ENCODE results near the gene ACMSD. TPM values are rescaled to one million over a fixed set of nuclear protein-coding genes. Genes with fewer than 3 reads are reported as not detected.

The ACMSD gene
- total and polyA plus RNA-seq, 2 of the 13 experiments (the other 11 are each of a cell fraction or from before 2014, with no cell fraction given): not detected

DNA sequence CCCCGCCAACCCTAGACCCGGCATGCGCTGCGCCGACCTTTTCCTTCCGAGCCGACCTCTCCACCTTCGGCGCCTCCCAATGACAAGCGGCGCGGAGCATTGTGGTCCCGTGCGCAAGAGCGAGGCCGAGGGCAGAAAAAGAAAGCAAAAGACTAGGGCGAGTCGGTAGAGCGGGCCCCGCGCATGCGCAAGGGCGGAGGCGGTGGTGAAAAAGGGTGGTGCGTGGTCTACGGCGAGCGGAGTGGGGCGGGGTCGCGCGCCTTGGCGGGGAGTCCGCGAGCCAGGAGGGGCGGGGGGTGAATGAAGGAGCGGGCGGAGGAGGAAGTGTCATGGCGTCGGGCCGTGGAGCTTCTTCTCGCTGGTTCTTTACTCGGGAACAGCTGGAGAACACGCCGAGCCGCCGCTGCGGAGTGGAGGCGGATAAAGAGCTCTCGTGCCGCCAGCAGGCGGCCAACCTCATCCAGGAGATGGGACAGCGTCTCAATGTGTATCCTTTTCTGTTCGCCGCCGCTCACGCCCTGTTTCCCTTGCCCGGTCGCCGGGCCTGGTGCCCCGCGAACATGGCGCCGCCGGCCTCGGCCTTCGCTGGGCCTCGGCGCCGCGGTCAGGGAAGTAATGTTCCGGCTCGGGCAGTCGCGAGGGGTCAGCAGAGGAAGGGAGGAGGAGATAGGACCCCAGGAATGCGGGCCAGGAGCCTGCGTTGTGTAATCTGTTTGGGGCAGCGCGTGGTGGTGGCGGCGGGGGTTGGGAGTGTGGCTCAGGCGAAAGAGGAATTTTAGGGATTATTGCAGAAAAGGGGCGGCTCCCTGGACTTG lies 80.3 kb downstream of the ACMSD start, which contains the start of gene CCNT2 (continued):
- TF ChIP-seq CBX5 (CRISPR knock-in tag; IDR thresholded peaks at IDR 0.05; ENCODE audit: borderline replicate concordance) (peak; percentile 29; the same call in 1 of the 2 replicates), ZBTB42 (CRISPR knock-in tag; IDR thresholded peaks at IDR 0.05) (peak; percentile 86; the same call in 1 of the 2 replicates), SATB2 (CRISPR knock-in tag; IDR thresholded peaks at IDR 0.05) (no peak), FLYWCH1 (CRISPR knock-in tag; IDR thresholded peaks at IDR 0.05) (no peak), SKI (IDR thresholded peaks at IDR 0.05; ENCODE audit: partially characterized antibody) (no peak), SRSF4 (IDR thresholded peaks at IDR 0.05; ENCODE audit: low read depth, low read length, poor library complexity, severe bottlenecking) (no peak), ISL2 (CRISPR knock-in tag; IDR thresholded peaks at IDR 0.05) (peak; percentile 72), UBTF (CRISPR knock-in tag; IDR thresholded peaks at IDR 0.05) (peak; percentile 86), ZNF121 (CRISPR knock-in tag; IDR thresholded peaks at IDR 0.05) (peak; percentile 28; the same call in 1 of the 2 replicates), JDP2 (CRISPR knock-in tag; IDR thresholded peaks at IDR 0.05; ENCODE audit: borderline replicate concordance) (0 out of 2 replicates have a peak, but pooled peaks have one; percentile 68), ZNF703 (CRISPR knock-in tag; IDR thresholded peaks at IDR 0.05; ENCODE audit: borderline replicate concordance) (0 out of 2 replicates have a peak, but pooled peaks have one; percentile 75), ZNF460 (CRISPR knock-in tag; IDR thresholded peaks at IDR 0.05; ENCODE audit: borderline replicate concordance) (peak; percentile 22; the same call in 1 of the 2 replicates), TBX3 (IDR thresholded peaks at IDR 0.05; ENCODE audit: borderline replicate concordance) (peak; percentile 84), ZFAT (CRISPR knock-in tag; conservative IDR thresholded peaks at IDR 0.05) (peak; percentile 10; the same call in 1 of the 2 replicates), KMT2B (CRISPR knock-in tag; IDR thresholded peaks at IDR 0.05) (peak; percentile 93)
- TF ChIP-seq, protein P1, sequence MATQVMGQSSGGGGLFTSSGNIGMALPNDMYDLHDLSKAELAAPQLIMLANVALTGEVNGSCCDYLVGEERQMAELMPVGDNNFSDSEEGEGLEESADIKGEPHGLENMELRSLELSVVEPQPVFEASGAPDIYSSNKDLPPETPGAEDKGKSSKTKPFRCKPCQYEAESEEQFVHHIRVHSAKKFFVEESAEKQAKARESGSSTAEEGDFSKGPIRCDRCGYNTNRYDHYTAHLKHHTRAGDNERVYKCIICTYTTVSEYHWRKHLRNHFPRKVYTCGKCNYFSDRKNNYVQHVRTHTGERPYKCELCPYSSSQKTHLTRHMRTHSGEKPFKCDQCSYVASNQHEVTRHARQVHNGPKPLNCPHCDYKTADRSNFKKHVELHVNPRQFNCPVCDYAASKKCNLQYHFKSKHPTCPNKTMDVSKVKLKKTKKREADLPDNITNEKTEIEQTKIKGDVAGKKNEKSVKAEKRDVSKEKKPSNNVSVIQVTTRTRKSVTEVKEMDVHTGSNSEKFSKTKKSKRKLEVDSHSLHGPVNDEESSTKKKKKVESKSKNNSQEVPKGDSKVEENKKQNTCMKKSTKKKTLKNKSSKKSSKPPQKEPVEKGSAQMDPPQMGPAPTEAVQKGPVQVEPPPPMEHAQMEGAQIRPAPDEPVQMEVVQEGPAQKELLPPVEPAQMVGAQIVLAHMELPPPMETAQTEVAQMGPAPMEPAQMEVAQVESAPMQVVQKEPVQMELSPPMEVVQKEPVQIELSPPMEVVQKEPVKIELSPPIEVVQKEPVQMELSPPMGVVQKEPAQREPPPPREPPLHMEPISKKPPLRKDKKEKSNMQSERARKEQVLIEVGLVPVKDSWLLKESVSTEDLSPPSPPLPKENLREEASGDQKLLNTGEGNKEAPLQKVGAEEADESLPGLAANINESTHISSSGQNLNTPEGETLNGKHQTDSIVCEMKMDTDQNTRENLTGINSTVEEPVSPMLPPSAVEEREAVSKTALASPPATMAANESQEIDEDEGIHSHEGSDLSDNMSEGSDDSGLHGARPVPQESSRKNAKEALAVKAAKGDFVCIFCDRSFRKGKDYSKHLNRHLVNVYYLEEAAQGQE (IDR thresholded peaks at IDR 0.05; ENCODE audit: borderline replicate concordance in 1 of 2, low read depth in 1 of 2, low read length in 2 of 2): peak in 1 of 2 experiments; percentile 59; a peak in 1 of 4 replicates
- TF ChIP-seq, protein P2, sequence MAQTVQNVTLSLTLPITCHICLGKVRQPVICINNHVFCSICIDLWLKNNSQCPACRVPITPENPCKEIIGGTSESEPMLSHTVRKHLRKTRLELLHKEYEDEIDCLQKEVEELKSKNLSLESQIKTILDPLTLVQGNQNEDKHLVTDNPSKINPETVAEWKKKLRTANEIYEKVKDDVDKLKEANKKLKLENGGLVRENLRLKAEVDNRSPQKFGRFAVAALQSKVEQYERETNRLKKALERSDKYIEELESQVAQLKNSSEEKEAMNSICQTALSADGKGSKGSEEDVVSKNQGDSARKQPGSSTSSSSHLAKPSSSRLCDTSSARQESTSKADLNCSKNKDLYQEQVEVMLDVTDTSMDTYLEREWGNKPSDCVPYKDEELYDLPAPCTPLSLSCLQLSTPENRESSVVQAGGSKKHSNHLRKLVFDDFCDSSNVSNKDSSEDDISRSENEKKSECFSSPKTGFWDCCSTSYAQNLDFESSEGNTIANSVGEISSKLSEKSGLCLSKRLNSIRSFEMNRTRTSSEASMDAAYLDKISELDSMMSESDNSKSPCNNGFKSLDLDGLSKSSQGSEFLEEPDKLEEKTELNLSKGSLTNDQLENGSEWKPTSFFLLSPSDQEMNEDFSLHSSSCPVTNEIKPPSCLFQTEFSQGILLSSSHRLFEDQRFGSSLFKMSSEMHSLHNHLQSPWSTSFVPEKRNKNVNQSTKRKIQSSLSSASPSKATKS (CRISPR knock-in tag; IDR thresholded peaks at IDR 0.05): no peak
- TF ChIP-seq, protein P3, sequence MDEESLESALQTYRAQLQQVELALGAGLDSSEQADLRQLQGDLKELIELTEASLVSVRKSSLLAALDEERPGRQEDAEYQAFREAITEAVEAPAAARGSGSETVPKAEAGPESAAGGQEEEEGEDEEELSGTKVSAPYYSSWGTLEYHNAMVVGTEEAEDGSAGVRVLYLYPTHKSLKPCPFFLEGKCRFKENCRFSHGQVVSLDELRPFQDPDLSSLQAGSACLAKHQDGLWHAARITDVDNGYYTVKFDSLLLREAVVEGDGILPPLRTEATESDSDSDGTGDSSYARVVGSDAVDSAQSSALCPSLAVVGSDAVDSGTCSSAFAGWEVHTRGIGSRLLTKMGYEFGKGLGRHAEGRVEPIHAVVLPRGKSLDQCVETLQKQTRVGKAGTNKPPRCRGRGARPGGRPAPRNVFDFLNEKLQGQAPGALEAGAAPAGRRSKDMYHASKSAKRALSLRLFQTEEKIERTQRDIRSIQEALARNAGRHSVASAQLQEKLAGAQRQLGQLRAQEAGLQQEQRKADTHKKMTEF (CRISPR knock-in tag; IDR thresholded peaks at IDR 0.05): peak; percentile 79
